DND-41 (cell line): ENCODE data around the gene ENGASE.

ENCODE experiments used
- EZH2 ChIP-seq: IDR thresholded peaks from 3 replicates; pipeline ENCODE4 v1.6.1; 2012; ENCODE audit warnings: borderline replicate concordance, low read depth, mild to moderate bottlenecking, moderate library complexity, low read length, inconsistent platforms; ENCODE audit not compliant: severe bottlenecking
- TF ChIP-seq, protein P1 (sequence below): IDR thresholded peaks from 2 replicates; pipeline ENCODE4 v1.5.1; 2012; ENCODE audit warnings: borderline replicate concordance, low read length, moderate library complexity, mild to moderate bottlenecking; ENCODE audit not compliant: poor library complexity, severe bottlenecking; ENCODE audit errors: extremely low read depth

DNA sequence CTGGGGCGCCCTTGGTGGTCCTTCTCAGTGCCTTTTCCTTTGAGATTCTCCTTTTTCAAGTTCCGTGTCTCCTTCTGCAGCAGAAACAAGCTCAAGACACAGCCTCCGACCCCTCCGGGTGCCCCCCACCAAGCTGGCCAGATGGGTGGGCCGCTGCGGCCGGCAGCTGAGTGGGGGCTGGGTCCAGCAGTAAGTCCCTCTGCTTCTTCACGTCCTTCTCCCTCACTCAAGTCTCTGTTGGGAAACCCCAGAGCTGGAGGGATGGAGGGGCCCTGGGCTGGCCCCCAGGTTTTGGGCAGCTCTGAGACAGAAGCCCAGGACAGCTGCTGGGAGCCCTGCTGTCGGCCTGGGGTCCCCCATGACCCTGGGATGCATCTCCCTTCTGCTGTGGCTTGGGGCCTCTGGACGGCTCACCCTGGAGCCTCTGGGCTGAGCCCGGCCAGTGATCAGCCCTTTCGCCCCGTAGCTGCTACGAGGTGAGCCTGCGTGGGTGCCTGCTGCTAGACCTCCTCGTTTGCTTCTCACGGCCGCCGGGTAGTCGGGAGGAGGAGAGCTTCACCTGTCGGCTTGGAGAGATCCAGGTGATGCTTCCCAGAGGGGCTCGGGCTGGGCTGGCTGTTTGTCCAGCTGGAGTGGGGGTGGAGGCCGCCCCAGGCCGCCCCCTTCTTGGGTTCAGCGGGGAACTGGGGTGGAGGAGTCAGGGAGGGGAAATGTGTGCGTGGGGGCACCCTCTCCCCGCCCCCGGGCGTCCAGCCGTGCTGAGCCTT, 10.7 kb downstream of the ENGASE start:
- TF ChIP-seq, protein P1, sequence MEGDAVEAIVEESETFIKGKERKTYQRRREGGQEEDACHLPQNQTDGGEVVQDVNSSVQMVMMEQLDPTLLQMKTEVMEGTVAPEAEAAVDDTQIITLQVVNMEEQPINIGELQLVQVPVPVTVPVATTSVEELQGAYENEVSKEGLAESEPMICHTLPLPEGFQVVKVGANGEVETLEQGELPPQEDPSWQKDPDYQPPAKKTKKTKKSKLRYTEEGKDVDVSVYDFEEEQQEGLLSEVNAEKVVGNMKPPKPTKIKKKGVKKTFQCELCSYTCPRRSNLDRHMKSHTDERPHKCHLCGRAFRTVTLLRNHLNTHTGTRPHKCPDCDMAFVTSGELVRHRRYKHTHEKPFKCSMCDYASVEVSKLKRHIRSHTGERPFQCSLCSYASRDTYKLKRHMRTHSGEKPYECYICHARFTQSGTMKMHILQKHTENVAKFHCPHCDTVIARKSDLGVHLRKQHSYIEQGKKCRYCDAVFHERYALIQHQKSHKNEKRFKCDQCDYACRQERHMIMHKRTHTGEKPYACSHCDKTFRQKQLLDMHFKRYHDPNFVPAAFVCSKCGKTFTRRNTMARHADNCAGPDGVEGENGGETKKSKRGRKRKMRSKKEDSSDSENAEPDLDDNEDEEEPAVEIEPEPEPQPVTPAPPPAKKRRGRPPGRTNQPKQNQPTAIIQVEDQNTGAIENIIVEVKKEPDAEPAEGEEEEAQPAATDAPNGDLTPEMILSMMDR, result no peak
- no peak for TF ChIP-seq EZH2
